Fibroblast of skin of back (primary cell): ENCODE results near the gene AGBL2.

Source experiments
- DNase-seq: peaks from one replicate; pipeline ENCODE4 v3.0.0-alpha.2; 2013

The AGBL2 gene

DNA sequence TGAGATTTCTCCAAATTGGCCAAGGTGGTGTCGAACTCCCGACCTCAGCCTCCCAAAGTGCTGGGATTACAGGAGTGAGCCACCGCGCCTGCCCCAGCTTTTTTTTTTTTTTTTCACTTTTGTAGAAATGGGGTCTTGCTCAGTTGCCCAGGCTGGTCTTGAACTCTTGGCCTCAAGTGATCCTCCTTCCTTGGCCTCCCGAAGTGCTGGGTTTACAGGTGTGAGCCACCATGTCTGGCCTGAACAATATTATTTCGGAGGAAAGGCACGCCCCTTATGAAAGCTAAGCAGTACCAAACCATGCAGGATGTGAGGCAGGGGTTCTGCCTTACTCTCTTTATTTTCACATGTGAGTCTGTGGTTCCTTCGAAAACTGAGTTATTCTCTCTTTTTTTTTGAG lies 88.9 kb downstream of the AGBL2 start:
- DNase-seq: no peak

DNA sequence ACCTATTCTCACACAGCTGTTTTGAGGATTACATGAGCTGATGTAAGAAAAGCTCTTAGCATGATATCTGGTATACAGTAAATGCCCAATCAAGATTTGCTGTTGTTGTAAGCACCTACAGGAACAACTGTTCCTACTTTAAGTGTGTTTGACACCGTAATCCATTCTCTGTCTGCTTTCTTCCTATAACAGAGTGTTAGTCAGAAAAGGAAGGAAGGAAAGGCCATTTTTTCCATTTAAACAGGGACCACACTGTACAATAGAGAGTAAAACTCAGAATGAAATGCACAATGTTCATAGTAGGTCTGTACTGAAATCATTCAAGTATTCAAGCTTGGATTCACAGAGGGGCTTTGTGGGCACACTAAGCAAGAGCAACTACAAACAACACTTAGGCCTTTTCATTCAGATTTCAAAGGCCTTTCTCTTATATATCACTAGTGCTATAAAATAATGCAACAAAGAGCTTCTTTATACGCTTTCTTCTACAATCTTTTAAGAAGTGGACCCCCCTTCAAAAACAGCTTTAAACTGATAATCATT lies 94.3 kb downstream of the AGBL2 start:
- DNase-seq: no peak

DNA sequence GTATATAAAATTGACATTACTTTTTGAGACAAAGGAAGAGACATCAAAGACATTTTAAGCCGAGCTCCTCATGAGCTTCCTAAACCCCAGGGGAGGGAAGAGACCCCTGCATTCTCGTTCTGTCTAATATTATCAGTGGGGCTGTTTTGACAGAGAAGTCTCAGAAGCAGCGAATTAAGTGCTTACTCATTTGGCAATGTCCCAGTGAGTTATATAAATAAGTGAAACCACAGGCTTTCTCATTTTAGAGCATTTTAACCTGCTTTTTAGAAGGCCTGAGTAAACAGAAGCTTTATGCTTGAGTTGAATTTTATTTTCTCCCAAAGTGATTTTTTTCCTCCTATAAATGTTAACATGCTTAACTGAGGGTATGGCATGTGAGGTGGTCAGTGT lies 97.8 kb downstream of the AGBL2 start:
- peak; percentile 53 for DNase-seq

DNA sequence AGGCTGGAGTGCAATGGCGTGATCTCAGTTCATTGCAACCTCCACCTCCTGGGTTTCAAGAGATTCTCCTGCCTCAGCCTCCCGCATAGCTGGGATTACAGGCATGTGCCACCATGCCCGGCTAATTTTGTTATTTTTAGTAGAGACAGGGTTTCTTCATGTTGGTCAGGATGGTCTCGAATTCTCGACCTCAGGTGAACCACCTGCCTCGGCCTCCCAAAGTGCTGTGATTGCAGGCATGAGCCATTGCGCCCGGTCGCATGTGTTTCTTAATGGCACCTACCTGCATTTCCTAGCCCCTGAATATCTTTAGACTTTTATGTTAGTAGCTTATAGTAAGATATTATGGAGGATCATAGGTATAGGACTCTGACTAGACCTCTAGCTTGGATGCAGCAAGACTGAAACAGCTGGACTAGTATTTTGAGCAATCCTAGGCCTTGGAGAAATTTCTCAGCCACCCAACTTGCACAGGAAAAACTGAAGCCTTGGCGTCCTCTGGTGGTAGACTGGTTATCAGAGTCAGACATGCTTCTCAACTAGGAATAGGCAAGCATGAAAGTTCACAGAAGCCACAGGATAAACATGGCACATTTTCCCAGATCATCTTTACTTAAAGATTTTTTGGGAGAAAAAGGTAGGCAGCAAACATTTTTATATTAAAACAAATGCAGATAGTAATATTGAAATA lies 98.3 kb downstream of the AGBL2 start:
- peak; percentile 58 for DNase-seq

DNA sequence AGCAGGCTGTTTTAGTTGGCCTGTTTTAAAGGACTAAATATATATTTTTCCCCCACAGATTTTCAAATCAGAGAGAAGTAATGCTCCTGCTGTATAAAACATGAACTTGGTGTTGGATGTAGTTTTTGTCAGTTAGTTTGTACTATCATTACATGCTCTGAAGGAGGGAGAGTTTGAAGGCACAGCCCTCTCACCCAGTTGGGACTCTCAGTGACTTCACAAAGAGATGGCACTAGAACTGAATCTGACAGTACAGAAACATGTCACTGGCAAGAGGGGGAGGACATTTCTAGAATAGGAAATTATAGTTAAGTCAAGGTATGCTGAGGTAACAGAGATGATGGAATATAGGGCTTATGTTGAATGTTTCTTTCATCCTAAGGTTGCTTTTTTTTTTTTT lies 99.9 kb downstream of the AGBL2 start:
- DNase-seq: no peak

DNA sequence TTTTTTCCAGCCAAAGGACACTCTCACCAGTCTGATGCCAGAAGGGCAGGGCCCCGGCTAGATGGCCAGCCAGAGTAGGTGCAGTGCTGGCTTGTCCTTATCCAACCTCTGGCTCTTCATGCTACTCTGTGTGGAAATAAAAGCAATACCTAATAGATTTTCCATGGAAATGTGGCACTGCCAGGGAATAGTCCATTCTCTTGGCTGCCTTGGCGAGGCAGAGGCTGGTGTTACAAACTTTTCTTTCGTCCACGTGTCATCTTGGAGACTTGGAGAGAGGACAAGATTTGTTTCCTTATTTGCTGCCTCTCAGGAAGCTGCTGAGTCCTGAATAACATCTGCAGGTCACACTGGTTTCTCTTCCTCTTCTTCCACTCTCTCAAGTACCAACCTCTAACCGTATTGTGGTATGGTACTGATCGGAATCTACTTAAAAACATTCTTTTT lies 103.8 kb downstream of the AGBL2 start:
- DNase-seq: no peak

DNA sequence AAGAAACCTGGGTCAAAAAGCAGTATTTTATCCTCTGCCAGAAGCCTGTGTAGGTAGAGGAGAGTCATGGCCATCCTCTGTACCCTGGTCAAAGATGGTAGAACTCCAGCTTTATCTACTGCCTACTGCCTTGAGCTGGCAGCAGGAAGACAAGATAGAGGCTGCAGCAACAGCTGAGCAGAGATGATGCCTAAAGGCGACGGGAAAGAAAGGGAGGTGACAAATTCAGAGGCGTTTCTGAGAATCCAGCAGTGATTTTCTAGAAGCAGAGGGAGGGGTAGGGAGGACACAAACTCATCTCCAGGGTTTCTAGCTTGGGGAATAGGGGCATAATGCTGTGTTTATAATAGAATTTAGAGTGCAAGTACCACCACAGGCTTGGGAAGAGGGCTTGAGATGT lies 105.5 kb downstream of the AGBL2 start:
- no peak for DNase-seq
